ENCODE results near the gene SLC22A31.
"Not testable (repeated sequence)": the region's sequence is repeated elsewhere in the genome, so short reads cannot be mapped to it uniquely, and the experiment has no call there.

SLC22A31 gene

DNA sequence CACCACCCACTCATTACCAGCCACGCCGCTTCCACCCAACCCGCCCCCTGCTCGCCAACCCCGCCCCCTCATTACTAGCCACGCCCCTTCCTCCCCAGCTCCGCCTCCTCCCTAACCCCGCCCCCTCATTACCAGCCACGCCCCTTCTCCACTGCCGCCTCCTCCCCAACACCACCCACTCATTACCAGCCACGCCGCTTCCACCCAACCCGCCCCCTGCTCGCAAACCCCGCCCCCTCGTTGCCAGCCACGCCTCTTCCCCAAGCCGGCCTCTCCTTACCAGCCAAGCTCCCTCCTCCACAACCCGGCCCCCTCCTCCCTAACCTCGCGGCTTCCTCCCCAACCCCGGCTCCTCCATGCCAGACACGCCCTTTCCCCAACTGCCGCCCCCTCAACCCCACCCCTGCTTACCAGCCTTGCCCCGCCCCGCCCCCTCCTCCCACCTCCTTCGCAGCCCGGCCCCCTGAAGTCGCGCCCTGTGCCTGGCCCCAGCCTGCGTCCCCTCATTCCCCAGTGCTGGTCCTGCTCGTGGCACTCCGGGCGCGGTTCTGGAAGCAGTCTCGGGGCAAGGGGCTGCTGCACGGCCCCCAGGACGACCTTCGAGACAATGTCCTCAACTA is 7.3 kb downstream of the SLC22A31 start:
- peak; percentile 61 to 75 for DNase-seq

DNA sequence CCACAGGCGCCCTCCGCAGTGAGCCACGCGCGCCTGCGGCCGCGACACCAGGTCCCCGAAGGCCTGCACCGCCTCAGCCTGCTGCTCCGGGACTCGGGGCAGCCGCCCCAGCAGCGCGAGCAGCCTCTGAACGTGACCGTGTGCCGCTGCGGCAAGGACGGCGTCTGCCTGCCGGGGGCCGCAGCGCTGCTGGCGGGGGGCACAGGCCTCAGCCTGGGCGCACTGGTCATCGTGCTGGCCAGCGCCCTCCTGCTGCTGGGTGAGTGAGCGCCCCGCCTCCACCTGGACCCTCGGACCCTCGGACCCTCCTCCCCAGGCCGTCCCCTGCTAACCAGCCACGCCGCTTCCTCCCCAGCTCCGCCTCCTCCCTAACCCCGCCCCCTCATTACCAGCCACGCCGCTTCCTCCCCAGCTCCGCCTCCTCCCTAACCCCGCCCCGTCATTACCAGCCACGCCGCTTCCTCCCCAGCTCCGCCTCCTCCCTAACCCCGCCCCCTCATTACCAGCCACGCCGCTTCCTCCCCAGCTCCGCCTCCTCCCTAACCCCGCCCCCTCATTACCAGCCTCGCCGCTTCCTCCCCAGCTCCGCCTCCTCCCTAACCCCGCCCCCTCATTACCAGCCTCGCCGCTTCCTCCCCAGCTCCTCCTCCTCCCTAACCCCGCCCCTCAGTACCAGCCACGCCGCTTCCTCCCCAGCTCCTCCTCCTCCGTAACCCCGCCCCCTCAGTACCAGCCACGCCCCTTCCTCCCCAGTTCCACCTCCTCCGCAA is 8.0 kb downstream of the SLC22A31 start:
- peak; percentile 88 to 89 for DNase-seq

DNA sequence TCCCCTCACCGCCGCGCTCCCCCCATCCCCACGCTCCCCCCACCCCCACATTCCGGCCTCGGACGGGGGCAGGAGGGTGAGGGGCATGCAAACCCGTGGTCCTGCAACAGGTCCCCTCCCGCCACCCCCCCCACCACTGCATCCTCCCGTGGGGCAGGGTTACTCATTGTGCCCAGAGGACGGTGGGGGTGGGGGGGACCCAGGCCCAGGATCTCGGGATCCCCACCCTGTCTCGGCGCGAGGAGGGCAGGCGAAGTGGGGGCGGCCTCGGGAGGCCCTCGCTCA is 8.5 kb downstream of the SLC22A31 start:
- no peak for DNase-seq

DNA sequence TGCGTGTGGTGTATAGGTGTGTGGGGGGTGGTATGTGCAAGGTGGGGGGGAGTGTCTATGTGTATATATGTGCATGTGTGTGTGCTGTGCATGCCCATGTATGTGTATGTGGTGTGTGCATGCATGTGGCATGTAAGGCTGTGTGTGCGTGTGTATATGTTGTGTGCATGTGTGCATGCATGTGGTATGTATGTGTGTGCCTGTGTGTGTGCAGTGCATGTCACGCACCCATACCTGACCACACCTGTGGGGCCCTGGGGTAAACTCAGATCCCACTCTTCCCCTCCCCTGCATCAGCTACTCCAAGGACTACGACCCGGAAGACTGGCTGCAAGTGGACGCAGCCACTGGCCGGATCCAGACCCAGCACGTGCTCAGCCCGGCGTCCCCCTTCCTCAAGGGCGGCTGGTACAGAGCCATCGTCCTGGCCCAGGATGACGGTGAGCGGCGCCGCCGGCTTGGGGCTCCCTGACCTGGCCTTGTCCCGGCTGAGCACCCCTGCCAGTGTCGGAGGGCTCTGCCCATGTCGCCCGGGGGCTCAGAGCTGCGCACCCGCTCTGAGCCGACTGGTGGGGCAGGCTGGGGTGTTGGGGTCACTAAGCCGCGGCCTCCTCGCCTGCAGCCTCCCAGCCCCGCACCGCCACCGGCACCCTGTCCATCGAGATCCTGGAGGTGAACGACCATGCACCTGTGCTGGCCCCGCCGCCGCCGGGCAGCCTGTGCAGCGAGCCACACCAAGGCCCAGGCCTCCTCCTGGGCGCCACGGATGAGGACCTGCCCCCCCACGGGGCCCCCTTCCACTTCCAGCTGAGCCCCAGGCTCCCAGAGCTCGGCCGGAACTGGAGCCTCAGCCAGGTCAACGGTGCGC is 9.1 kb downstream of the SLC22A31 start:
- no peak for DNase-seq

DNA sequence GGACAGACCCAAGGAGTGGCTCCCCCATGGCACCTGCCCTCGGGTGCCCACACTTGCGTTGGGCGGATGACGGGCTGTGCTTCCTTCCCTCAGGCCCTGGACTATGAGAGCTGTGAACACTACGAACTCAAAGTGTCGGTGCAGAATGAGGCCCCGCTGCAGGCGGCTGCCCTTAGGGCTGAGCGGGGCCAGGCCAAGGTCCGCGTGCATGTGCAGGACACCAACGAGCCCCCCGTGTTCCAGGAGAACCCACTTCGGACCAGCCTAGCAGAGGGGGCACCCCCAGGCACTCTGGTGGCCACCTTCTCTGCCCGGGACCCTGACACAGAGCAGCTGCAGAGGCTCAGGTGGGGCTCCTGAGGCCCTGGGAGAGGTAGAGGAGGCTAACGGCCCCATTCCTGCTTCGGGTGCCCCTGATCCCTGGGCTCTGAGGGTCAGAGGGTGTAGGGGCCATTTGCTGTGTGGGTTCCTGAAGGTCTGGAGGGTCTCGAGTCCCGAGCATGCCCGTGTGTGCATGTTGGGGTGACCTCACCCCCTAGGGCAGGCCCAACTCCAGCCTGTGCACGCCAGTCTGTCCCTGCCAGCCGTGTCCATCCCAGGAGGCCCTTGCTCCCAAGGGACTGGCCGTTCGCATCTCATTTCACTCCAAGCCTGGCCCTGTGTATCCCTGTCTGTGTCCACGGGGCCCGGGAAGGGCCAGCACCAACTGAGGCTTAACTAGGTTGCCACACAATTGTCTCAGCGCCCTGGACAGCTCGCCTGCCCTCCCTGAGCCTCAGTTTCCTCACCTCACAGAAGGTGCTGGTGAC is 10.0 kb downstream of the SLC22A31 start:
- no peak for DNase-seq

DNA sequence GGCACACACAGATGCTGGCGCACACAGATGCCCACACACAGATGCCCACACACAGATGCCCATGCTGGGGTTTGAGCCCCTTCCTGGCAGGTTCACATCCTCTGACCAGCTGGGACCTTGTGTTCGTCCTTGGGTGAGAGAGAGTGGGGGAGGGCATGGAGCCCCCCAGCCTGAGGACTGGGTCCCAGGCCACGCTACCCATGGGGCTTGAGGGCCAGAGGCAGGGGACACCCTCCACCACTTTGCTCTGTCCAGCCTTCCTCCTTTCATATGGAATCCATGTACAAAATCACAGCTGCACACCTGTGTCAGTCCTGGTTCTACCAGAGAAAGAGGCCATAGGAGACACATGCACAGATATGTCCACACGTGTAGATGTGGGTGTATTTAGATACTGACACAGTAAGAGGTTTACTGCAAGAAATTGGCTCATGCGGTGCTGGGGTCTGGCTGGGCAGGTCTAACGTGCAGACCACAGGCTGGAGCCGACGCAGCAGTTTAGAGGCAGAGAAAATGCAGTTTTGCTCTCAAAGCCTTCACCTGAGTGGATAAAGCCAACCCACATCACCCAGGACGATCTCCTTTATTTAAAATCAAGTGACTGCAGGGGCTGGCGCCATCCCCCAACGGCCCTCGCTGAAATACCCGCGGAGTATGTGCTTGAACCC is 10.8 kb downstream of the SLC22A31 start:
- DNase-seq = no peak

DNA sequence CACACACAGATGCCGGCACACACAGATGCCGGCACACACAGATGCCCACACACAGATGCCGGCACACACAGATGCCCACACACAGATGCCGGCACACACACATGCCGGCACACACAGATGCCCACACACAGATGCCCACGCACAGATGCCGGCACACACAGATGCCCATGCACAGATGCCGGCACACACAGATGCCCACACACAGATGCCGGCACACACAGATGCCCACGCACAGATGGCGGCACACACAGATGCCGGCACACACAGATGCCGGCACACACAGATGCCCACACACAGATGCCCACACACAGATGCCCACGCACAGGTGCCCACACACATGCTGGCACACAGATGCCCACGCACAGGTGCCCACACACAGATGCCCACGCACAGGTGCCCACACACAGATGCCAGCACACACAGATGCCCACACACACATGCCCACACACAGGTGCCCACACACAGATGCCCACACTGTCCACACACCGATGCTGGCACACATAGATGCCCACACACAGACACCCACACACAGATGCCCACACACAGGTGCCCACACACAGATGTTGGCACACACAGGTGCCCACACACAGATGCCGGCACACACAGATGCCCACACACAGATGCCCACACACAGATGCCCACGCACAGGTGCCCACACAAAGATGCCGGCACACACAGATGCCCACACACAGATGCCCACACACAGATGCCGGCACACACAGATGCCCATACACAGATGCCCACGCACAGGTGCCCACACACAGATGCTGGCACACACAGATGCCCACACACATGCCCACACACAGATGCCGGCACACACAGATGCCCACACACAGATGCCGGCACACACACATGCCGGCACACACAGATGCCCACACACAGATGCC is 11.6 kb downstream of the SLC22A31 start:
- DNase-seq = not testable (repeated sequence)

DNA sequence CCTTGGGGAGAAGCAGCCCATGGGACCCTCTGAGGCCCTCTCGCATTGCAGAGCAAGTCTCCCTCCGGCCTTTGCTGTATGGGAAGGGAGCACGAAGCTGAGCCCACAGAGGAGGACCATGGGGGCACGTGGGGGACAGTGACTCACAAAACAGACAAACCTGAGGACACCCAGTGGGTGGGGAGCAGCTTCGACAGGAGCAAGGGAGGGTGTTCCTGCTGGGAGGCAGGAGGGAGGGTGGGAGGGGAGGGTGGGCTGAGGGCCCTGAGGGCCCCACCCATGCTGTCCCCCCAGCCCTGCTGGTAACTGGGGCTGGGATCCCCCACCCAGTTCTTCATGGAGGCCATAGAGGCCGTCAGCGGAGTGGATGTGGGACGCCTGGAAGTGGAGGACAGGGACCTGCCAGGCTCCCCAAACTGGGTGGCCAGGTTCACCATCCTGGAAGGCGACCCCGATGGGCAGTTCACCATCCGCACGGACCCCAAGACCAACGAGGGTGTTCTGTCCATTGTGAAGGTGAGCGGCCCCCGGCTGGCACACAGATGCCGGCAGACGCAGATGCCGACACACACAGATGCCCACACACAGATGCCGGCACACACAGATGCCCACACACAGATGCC is 12.5 kb downstream of the SLC22A31 start:
- DNase-seq = no peak

DNA sequence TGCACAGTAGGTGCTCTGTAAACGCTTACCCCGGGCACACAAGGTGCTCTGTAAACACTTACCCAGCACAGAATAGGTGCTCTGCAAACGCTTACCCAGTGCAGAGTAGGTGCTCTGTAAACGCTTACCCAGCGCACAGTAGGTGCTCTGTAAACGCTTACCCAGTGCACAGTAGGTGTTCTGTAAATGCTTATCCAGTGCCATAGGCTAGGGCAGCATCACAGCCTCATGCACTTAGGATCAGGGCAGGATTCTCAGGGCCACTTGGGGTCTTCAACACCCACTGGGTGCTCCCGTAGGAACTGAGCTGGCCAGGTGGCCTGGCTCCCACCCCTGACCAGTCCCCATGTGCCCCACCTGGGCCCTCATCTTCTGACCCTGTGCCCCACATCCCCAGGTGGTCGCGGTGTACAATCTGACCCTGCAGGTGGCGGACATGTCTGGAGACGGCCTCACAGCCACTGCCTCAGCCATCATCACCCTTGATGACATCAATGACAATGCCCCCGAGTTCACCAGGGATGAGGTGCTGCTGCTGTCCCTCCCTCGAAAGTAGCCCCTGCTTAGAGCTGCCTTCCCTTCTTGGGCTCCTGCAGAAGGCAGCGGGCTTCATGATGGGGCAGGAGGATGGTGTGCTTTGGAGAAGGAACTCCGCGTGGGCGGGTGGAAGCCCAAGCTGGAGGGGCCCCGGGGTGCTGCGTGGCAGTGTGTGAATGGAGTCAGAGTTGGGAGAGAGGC is 13.1 kb downstream of the SLC22A31 start:
- DNase-seq = peak in 1 of 2 donors; percentile 16

DNA sequence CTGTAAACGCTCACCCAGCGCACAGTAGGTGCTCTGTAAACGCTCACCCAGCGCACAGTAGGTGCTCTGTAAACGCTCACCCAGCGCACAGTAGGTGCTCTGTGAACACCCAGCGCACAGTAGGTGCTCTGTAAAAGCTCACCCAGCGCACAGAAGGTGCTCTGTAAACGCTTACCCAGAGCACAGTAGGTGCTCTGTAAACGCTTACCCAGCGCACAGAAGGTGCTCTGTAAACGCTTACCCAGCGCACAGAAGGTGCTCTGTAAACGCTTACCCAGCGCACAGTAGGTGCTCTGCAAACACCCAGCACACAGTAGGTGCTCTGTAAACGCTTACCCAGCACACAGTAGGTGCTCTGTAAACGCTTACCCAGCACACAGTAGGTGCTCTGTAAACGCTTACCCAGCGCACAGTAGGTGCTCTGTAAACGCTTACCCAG is 13.7 kb downstream of the SLC22A31 start:
- not testable (repeated sequence) for DNase-seq

DNA sequence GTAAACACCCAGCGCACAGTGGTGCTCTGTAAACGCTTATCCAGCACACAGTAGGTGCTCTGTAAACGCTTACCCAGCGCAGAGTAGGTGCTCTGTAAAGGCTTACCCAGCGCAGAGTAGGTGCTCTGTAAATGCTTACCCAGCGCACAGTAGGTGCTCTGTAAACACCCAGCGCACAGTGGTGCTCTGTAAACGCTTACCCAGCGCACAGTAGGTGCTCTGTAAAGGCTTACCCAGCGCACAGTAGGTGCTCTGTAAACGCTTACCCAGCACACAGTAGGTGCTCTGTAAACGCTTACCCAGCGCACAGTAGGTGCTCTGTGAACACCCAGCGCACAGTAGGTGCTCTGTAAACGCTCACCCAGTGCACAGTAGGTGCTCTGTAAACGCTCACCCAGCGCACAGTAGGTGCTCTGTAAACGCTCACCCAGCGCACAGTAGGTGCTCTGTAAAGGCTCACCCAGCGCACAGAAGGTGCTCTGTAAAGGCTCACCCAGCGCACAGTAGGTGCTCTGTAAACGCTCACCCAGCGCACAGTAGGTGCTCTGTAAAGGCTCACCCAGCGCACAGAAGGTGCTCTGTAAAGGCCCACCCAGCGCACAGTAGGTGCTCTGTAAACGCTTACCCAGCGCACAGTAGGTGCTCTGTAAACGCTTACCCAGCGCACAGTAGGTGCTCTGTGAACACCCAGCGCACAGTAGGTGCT is 14.3 kb downstream of the SLC22A31 start:
- DNase-seq = not testable (repeated sequence)

DNA sequence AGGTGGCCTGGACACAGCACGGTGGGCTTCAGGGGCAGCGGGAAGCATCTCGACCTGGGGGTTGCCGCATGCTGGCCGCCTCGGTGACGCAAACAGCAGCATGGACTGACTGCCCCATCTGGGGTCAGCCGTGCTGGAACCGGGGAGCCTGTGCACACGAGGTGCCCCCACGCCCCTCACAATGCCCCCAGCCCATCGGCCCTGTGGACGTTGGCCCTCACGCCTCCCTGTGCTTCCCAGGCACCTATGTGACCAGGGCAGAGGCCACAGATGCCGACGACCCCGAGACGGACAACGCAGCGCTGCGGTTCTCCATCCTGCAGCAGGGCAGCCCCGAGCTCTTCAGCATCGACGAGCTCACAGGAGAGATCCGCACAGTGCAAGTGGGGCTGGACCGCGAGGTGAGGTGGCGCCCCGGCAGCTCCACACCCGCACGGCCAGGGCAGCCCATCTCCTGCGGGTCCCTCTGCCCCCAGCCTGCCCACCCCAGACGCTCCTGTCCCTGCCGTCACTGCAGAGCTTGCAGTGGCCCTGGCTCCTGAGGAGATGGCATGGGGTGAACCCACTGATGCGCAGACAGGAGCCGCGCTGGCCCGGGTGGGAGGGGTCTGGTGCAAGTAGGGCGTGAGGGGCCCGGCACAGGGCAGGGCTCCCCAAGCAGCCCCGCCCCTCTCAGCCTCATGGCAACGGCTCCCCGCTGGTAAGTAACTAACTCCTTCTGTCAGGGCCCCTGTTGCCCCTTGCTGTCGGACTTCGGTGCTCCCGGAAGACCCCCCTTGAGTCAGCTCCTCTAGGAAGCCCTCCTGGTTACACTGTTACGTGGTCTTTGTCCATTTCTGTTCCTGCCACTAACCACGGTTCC is 15.2 kb downstream of the SLC22A31 start:
- DNase-seq = no peak

DNA sequence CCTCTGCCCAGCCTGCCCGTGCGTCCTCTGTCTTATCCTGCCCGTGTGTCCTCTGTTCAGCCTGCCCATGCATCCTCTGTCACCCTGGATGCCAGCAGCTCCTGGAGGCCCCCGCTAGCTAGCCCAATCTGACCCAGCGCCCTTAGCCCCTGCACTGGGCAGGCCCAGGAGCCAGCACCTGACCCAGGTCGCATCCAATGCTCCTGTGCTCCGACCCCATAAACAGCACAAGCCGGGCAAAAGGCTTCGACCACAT is 15.7 kb downstream of the SLC22A31 start:
- no peak for DNase-seq

DNA sequence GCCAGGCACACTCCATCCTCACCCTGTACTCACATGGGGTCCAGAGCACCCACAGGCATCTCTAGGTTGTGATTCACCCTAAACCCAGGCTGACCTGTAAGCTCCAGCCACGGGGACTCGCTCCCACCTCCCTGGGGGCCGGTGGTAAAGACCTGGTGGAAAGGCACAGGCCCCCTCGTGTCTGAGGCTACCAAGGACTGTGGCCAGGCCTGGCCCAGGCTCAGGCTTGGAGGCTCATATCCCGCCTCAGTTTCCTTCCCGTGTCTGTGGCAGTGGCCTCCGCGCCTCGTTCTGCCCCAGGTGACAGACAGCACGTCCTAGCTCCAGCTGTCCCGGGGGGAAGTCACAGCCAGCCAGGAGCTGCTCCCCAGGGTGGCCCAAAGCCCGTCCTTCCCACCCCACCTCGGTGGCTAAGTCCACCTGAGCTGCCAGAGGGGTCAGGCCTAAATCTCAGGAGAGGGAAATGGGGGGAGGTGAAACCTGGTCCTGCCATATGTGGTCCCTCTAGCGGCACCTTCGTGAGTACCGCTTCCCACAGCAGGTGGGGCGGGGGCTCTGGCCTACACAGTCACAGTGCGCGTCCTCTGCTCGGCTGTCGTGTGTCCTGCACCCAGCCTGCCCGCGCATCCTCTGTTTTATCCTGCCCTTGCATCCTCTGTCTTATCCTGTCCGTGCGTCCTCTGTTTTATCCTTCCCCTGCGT is 16.2 kb downstream of the SLC22A31 start:
- no peak for DNase-seq

DNA sequence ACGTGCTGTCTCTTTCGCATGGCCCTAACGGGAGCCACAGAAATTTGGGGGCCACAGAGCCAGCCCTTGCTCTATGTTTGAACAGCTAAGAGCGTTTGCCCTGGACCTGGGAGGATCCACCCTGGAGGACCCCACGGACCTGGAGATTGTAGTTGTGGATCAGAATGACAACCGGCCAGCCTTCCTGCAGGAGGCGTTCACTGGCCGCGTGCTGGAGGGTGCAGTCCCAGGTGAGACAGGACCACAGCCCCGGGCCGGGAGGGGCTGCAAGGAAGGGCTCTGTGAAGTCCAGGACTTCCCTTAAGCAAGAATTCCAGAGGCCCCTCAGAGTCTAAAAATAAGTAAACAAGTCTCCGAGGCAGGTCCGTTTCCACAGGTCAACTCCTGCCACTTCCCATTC is 16.9 kb downstream of the SLC22A31 start:
- DNase-seq = no peak

DNA sequence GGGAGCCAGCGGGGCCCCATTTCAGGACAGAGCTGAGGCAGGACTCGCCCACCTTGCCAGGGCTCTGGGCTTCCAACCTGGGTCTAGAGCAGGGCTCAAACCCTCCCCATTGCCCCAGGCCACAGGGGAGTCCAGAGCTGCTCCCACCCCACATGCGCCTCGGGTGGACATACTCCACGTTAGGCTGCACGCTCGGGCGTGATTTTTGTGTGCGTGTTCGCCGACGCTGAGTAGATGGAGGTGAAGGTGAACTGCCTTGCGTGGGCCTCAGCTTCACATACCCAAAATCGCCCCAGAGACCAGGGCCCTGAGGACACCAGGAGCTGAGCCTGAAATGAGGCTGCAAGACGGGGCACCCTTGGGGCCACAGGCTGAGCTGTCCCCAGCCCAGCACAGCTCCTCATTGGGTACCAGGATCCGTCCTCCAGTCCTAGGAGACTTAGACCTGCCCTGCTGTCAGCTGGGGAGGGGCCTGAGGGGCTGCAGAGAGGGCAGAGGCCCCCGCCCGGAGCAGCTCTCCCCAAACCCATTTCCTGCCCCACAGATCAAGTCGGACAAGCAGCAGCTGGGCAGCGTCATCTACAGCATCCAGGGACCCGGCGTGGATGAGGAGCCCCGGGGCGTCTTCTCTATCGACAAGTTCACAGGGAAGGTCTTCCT is 20.6 kb downstream of the SLC22A31 start:
- DNase-seq = no peak

DNA sequence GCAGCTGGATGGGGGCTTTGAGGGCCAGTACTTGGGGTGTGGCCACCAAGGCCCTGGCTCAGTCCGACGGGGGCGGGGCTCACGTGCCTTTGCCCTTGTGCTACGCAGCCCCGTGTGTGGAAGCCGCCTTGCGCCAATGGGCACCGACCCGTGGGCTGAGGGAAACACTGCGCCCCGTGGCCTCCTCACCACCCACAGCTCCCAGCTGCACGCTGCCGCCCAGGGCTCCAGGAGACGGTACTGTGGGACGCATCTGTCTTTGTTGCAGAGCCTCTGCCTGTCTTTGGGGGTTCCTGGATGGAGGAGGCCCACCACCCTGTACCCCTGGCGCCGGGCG is 21.2 kb downstream of the SLC22A31 start:
- no peak for DNase-seq

All from CD4-positive, alpha-beta T cell treated with Interleukin-1 beta for 1 hour (primary cell).